Esophagus mucosa (tissue), 1 donor: ENCODE data around the gene CLPSL2. TPM values are rescaled to one million over a fixed set of nuclear protein-coding genes. Genes with fewer than 3 reads are reported as not detected.

ENCODE experiments used
- ATAC-seq: fragments of 200-7000 bp; cut with Tn5 transposase; one replicate; pipeline ENCODE4 v1.9.1; 2020
- total RNA-seq: library from RNA; stranded (reverse); gene quantifications from one replicate; pipeline ENCODE4 v1.2.4, GENCODE V29; 2023
- donor health status: DM: yes; HTN: yes; CAD: no.

CLPSL2 gene
- total RNA-seq, 1 donor from 2014 or later = not detected

DNA sequence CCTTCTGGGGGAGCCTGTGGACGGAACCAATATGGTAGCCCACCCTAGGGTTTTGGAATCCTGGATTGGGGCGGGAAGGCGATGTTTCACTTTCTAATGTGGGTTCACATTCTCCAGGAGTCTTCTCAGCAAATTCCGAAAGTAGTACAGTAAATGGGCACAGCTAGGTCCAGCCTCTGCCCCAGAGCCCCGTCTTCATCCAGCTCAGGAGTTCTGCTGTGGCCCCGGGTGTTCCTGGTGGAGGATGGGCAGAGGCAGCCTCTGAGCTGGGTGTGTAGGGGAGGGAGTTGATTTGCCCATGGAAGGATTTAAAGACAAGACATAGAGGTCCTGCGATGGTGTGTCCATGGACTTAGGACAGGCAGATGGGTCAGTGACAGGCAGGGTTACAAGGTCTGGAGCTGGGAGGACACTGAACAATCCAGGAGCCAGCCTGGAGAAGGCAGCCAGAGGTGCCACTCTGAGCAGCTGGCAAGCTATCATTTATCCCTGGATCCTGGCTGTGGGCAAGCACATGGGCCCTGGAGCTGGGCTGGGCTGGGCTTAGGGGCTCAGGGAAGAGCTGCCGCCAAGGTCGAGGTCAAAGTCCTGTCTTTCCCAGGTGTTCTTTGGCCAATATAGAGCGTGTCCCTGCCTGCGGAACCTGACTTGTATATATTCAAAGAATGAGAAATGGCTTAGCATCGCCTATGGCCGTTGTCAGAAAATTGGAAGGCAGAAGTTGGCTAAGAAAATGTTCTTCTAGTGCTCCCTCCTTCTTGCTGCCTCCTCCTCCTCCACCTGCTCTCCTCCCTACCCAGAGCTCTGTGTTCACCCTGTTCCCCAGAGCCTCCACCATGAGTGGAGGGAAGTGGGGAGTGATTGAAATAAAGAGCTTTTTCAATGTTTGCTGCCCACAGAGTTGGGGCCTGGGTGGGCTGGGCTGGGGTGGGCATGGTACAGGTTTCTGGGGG is 11.1 kb downstream of the CLPSL2 start:
- peak; percentile 40 for ATAC-seq

DNA sequence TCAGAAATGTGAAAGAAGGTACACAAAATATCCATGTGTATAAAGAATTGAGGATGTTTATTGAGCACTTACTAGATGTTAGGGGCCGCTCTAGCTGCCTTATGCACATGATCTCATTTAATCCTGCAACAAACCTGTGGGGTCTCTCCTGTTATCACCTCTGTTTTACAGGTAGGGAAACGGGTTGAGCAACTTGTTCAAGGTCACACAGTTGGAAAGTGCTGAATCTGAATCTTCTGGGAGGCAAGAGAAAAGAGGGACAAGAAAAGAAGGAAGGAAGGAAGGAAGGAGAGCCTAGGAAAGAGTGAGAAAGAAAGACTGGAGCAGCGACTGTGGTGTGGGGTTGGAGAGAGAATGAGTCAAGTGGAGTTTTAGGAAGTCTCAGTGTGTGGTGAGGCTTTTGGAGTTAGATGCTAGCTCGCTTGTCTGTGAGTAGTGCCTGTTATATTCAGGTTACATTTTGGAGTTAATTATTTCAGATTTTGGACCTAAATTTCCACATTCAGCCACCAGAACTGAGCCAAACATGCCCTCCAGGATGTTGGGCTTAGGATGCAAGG is 12.1 kb downstream of the CLPSL2 start:
- ATAC-seq = no peak

DNA sequence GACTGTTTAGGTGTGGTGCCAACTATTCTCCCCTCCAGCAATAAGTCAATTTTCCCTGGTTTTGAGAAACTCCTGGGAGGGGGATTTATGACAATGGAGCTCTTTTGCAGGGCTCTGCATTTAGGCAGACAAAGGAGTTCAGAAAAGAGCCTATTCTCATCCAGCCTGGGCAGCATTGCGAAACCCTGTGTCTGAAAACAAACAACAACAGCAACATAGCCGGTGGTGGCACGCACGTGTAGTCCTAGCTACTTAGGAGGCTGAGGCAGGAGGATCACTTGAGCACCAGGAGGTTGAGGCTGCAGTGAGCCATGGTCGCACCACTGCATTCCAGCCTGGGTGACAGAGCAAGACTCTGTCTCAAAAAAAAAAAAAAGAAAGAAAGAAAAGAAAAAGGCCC is 14.3 kb downstream of the CLPSL2 start:
- no peak for ATAC-seq

DNA sequence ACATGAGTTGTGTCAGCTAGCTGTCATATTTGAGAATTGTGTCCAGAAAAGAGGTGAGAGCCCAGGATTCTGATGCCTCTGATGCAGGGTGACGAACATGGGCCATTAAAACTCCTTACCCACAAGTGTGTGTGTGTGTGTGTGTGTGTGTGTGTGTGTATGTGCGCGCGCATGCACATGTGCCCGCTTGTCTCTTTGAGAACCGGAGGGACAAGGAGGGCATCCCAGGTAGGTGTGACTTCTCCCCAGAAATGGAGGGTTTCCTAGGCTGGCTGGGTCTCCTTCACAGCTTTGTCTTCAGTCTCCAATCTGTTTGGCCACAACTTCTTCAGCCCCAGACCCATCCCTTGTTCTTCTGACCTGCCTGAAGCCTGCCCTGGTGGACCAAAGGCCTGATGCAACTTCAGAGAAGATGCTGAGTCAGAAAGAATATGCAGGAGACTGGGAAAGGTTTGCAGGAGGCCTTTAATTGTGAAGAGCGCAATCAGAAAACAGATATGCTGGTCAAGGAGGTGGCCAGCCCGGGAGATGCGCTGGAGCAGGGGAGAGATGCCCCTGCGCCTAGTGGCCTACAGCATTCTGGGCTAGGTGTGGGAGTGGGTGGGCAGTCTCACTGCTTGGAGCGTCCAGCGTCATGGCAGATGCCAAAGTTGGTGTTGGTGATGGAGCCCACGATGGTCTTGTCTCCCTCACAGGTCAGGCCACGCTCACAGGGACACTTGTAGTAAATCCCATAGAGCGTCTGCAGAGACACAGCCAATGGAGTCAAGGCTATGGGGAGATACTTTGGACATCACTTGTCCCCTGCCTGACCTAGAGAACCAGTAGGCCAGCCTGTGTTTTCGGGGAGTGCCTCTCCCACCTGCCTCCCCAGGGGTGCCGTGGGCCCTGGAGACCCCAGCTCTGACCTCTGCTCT is 18.4 kb downstream of the CLPSL2 start:
- no peak for ATAC-seq

DNA sequence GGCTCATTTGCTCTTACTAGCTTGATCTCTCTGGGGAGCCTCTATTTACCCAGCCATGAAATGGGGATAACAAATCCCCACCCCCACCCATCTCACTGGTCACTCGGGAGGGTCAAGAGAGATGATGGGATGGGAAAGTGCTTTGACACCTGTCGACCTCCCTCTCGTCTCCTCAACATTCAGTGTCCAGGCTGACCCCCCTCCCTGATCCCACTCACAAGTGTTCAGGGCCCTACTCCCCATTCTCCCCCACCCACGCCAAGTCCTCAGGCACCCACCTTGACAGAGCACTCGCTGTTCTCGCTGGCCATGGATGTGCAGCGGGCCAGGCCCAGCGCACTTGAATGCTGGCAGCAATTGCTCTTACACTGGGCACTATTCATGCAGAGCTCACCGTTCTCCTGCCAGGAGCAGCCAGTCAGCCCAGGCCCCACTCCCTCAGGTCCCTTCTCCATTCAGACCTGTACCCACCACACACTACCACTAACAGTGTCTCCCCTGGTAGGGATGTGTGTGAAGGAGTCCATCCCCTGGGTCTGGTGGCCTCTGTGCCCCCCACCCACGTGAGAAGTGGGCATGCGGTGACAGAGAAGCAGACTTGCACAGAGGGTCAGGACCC is 19.2 kb downstream of the CLPSL2 start:
- no peak for ATAC-seq

DNA sequence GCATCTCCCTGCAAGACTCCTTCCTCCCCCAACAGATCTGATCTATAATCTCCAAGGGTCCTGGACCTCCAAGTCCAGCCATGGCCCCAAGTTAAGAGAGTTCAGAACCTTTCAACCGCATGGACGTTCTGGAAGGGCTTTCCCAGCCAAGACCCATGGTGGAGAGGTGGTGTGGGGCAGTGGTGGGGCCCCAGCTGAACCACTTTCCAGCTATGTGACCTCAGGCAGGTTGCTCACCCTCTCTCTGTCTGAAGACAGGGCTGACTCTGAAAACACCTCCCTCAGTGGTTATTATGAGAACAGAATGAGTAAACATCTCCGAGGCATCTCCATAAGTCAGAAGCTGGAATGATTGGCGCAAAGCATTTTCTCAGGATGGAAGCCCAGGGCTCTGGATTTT is 19.8 kb downstream of the CLPSL2 start:
- ATAC-seq = no peak

DNA sequence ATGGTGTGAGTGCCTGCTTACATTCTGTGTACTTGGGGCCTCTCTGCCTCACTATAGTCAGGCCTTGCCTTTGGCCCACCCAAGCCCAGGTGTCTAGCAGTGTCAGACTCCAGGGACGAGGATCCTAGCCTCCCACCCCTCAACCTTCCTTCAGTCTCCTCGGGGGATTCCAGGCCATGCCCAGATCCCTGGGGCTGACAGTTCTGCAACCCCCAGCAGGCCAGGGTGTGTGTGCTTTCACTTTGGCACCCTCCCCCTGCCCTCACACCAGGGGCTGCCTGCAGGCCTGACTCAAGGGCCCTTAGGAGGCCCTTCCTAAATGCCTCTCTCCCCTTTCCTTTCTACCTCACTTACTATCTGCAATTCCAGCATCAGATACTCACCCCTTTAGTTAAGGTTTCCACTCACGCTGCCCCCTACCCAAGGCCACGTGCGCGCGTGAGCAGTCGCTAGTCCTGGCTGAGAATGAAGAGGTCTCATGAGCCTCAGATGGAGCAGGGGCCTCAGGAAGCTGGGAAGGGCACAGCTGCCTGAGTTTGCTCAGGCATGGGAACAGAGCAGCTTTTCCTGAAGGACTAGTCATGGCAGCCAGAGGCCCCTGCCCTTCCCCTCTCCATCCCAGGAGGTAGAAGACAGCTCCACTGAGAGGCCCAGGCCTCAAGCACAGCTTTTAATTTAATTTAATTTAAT is 21.6 kb downstream of the CLPSL2 start:
- peak; percentile 16 for ATAC-seq

DNA sequence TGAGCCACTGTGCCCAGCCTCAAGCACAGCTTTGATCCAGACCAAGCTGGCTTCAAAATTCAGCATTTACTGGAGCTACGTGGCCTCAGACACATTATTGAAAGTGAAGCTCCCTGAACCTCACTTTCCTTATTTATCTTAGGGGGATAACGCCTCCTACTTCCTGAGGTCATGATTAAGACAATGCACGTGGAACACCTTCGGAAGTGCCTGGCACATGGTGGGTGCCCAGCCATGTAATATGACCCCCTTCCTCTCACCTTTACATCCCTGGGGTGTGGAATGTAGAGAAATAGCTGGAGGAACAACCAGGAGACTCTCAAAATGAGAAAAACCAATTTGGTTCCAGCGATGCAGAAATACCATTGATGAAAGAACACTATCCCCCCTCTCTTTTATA is 22.3 kb downstream of the CLPSL2 start:
- ATAC-seq = no peak

DNA sequence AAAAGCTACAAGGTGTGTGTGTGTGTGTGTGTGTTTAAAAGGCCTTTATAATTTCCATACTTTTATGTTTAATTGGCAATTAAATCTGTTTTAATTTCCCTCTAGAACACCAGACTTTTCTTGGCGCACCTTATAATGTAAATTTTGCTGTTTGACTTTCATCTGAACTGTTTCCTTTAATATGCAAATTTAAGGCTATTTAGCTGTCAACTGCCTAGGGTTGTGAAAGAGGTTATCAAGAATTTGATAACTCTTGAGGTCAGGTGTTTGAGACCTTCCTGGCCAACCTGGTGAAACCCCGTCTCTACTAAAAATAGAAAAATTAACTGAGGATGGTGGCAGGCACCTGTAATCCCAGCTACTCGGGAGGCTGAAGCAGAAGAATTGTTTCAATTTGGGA is 24.8 kb downstream of the CLPSL2 start:
- no peak for ATAC-seq

DNA sequence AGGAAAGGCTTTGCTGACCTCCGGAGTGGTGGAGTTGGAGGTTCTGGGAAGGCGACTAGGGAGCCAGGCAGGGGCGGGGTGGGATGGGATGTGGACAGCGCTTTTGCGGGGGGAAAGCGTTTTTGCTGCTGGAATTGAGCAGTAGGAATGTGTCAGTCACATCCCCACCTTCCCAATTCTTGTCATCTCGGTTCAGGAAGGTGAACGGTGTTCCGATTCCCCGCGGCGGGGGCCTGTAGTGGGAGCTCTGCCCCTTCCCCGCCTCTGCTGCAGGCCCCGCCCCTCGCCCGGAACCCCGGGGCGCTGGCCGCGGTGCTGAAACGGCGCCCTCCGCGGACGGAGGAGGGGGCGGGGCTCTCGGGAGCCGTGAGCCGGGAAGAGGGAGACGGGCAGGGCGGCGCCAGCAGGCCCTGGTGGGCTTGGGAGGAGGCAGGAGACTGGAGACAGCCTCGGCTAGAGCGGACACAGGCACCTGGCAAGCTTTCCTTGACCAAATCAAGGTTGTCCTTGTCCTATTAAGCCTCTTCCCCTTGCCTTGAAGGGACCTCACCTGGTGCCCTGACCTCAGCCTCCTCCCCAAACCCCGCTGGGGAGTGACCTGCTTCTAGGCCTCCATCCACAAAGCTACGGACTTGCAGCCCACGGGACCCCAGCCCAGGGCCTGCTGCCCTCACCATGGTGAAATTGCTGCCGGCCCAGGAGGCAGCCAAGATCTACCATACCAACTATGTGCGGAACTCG is 28.8 kb downstream of the CLPSL2 start, which contains the start of gene LHFPL5:
Gene LHFPL5 (plus strand): TSS at position 357 of the 741 bp plus-strand sequence. CDS start 319 bp downstream, at position 676.
- peak; percentile 76 for ATAC-seq

DNA sequence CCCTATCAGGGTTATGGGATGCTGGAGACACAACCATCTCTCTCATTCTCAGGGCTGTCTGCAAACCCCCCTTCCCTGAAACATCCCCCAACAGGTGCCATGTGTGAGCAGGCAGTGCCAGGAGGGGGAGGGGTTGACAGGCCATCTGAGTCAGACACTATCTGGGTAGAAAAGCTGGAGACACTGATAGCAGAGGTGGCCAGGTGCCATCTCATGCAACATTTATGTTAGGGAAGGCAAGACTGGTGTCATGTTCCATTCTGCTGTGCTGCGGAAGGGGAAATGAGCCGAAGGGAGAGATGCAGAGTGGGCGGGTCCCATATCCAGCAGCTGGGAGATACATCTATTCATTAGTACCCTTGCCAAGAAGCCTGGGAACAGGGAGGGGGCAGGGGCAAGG is 32.3 kb downstream of the CLPSL2 start:
- ATAC-seq = no peak

DNA sequence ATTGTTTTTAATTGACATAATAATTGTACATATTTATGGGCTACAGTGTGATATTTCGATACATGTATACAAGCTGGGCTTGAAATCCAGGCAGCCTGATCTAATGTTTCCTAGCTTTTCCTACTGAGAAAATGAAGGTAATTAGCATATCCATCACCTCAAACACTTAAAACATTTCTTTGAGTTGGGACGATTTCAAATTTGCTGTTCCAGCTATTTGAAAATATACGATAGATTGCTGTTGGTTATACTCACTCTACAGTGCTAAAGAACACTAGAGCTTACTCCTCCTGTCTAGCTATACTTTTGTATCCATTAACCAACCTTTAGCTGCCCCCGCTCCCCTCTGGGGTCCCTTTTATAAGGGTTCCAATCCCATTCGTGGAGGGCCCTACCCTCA is 33.4 kb downstream of the CLPSL2 start:
- ATAC-seq = no peak

DNA sequence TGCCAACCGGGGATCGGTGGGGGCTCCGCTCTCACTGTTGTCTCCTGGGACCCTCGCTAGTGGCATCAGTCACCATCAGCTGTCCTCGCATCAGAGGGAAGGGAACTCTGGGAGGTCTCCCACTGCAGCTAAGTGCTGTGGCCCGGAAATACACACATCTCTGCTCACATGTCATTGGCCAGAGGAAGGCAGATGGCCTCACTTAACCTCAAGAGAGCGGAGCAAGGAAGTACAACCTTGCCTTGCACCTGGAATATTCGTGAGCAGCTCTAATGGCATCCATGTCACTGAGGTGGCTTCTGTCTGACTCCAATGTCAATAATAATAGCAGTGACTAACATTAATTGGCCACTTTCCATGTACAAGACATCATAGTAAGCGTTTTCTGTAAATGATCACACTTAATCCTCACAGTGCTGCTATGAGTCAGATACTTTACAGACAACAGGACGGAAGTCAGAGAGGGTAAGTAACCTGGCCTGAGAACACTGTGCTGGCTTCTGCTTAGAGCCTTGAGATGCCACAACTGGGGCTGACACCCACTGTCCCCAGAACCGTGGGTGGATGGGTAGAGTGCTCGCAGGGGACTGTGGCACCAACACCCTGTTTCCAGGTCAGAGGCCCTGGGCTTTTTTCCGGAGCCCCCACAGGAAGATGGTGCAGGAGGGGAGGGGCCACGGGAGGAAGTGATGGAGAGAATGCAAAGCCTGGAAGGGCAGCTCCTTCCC is 34.7 kb downstream of the CLPSL2 start:
- ATAC-seq = peak; percentile 95

DNA sequence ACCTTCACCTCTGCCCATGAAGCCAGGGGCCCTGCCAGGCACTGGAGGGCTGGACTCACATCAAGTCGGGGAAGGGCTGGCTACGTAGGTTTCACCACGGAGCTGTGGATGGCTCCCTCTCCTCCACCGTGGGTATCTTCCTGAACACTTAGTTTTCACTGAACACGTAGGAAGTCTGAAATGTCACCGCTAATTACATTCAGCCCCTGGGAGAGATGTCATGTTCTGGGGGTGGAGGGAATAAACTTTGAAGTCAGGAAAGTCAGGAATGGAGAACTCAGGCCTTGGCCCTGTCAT is 35.2 kb downstream of the CLPSL2 start:
- no peak for ATAC-seq

DNA sequence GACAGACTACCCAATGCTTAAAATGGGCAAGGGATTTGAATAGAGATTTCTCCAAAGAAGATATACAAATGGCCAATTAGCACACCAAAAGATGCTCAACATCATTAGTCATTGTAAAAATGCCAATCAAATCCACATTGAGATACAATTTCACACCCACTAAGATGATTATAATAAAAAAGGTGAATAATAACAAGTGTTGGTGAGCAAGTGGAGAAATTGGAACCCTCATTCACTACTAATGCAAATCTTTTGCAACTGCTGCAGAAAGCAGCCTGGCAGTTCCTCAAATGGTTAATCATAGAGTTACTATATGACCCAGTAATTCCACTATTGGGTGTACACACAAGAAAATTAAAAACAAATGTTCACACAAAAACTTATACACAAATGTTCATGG is 41.1 kb downstream of the CLPSL2 start:
- no peak for ATAC-seq

DNA sequence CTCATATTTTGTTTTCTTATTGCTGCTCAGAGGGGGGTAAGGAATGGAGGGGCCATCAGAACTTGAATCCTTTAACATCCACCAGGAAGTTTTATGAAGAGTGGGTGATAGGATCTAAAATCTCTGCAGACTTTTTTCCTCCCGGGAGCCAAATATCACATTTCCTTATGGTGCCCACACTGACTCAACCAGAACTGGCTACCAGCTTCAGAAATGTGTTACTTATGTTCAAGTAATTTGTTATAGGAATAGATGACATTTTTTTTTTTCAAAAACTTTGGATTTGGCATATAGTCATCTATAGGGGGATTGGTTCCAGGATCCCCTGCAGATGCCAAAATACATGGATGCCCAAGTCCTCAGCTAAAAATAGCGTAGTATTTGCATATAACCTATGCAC is 47.2 kb downstream of the CLPSL2 start:
- ATAC-seq = no peak

DNA sequence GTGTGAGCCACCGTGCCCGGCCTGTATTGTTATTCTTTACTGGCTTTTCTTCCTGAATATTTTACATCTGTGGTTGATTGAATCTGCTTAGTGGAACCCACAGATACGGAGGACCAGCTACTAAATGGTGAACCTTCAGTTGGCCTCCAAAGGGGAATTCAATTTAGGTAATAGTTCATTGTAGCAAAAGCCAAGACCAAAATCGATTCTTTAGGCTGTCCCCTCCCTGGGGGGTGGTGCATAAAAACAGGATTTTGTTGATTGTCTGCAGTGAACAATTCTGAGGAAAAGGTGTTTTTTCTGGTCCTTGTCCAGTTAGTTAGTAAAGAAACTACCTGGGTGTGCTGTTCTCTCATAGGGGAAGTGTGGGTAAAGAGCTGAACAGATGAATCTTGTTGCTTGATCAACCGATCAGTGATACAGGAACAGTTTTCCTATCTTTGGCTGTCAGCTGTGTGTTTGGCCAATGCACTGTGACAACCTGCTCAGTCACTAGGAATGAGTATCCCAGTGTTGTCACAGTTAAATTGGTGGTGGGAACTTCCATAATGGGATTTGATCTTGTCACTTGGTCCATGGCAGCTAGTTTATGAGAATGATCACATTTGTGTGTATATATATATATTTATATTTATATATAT is 48.3 kb downstream of the CLPSL2 start:
- no peak for ATAC-seq
